ENCODE measurements around the gene LTBP3. TPM values are rescaled to one million over a fixed set of nuclear protein-coding genes. Genes with fewer than 3 reads are reported as not detected.

Gene LTBP3
- total and polyA plus RNA-seq, 2 of the 13 experiments (the other 11 are each of a cell fraction or from before 2014, with no cell fraction given): 12.2 to 68.1 TPM

DNA sequence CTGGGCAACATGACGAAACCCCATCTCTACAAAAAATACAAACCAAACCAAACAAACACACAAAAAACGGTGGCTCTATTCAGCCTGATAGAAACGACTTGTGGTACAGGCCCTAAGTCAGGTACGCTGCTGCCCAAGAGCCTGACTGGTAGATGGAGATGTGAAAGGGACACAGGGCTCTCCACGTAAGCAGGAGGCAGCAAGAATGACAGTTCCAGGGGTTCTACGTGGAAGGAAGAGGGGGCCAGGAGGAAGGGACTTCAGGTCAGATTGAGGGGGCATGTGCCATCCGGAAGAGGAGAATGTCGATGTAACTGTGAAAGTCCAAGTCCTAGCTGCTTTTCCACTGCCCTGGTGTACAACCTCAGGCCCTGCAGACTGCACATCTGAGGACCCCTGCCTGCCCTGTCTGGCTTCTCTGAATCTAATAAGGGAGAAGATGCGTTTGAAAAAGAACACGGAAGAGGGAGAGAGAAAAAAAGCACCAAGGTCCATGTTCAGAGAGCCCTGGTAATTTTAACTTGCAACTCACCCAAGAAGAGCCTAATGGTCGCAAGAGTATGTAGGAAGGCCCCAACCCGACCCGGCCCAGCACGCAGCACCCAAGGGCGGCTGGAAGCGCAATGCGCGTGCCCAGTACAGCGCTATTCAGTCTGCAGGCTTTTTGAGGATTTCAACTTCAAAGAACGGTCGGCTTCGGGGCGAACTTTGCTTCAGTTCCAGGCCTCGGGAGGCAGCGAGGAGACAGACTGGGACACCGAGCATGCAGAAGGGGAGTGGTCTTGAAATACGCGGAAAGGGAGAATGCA lies 11.2 kb upstream of the LTBP3 start (continued):
- TF ChIP-seq EEA1 (CRISPR knock-in tag; IDR thresholded peaks at IDR 0.05; ENCODE audit: borderline replicate concordance) (peak; percentile 58; the same call in 1 of the 2 replicates), ZBTB40 (IDR thresholded peaks at IDR 0.05) (no peak), ZBTB40 (CRISPR knock-in tag; IDR thresholded peaks at IDR 0.05) (no peak), ZNF235 (CRISPR knock-in tag; IDR thresholded peaks at IDR 0.05; ENCODE audit: borderline replicate concordance) (0 out of 2 replicates have a peak, but pooled peaks have one; percentile 18), ZNF780A (CRISPR knock-in tag; IDR thresholded peaks at IDR 0.05) (peak; percentile 72; the same call in 1 of the 2 replicates), SMAD9 (CRISPR knock-in tag; IDR thresholded peaks at IDR 0.05) (peak; percentile 77; the same call in 1 of the 2 replicates), ZNF18 (CRISPR knock-in tag; IDR thresholded peaks at IDR 0.05; ENCODE audit: insufficient replicate concordance) (peak; percentile 65), ZNF772 (CRISPR knock-in tag; IDR thresholded peaks at IDR 0.05) (0 out of 2 replicates have a peak, but pooled peaks have one; percentile 26), THYN1 (CRISPR knock-in tag; IDR thresholded peaks at IDR 0.05; ENCODE audit: borderline replicate concordance, low read depth) (no peak), NFKBIZ (CRISPR knock-in tag; IDR thresholded peaks at IDR 0.05) (no peak), HHEX (CRISPR knock-in tag; IDR thresholded peaks at IDR 0.05) (no peak), ISL2 (CRISPR knock-in tag; IDR thresholded peaks at IDR 0.05) (peak; percentile 6; the same call in 1 of the 2 replicates), ZNF138 (CRISPR knock-in tag; IDR thresholded peaks at IDR 0.05; ENCODE audit: low read depth) (peak; percentile 68; the same call in 1 of the 2 replicates), PRMT3 (CRISPR knock-in tag; IDR thresholded peaks at IDR 0.05; ENCODE audit: borderline replicate concordance, low read depth) (no peak)
- TF ChIP-seq, protein P1, sequence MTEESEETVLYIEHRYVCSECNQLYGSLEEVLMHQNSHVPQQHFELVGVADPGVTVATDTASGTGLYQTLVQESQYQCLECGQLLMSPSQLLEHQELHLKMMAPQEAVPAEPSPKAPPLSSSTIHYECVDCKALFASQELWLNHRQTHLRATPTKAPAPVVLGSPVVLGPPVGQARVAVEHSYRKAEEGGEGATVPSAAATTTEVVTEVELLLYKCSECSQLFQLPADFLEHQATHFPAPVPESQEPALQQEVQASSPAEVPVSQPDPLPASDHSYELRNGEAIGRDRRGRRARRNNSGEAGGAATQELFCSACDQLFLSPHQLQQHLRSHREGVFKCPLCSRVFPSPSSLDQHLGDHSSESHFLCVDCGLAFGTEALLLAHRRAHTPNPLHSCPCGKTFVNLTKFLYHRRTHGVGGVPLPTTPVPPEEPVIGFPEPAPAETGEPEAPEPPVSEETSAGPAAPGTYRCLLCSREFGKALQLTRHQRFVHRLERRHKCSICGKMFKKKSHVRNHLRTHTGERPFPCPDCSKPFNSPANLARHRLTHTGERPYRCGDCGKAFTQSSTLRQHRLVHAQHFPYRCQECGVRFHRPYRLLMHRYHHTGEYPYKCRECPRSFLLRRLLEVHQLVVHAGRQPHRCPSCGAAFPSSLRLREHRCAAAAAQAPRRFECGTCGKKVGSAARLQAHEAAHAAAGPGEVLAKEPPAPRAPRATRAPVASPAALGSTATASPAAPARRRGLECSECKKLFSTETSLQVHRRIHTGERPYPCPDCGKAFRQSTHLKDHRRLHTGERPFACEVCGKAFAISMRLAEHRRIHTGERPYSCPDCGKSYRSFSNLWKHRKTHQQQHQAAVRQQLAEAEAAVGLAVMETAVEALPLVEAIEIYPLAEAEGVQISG (CRISPR knock-in tag; IDR thresholded peaks at IDR 0.05): no peak
